ENCODE data around the gene SH3GL2. TPM values are rescaled to one million over a fixed set of nuclear protein-coding genes. Genes with fewer than 3 reads are reported as not detected.

Gene SH3GL2
- polyA plus RNA-seq, 4 donors = 4.3 to 6.1 (median 5.2) TPM

DNA sequence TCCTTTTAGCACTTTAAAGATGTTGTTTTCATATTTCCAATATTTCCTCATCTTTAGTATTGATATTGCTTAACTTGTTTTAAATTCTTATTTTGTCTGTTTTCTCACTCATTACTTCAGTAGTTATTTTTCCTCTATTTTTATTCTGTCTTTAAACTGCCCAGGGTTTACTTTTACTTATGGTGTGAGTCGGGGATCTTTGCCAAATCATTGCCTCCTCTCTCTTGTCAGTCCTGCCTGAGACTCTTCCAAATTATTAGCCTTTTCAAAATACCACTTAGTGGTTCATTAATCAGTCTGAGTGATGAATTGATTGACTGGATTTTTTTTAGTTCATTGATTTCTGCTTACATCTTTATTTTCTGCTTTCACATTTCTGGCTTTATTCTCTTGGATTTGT, 72.9 kb downstream of the SH3GL2 start:
- no peak for DNase-seq (ENCODE audit: low read depth in 4 of 4, low spot score in 3 of 4)

DNA sequence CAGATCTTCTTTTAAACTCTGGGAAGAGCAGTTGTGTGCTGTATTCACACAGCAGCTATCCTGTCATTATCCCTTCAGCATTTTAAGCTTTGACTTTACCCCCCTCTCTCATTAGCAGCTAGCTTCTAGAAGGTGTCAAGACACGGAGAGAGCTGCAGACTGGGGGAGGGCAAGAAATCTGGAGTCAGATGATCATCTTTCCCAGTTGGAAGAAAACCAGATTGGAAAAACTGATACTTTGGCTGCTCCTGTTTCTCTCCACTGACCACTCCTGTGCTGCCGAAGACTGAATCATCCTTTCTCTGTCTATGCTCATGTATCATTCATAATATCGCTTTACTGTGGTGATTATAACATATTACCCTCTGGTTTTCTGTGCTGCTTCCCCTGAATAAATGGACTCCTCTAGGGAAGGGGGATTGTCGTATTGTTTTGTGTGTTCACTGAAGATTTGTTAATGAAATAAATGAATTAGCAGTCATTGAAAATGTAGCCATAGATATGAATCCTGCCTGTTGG, 75.1 kb downstream of the SH3GL2 start:
- DNase-seq (ENCODE audit: low read depth in 4 of 4, low spot score in 3 of 4) = no peak

DNA sequence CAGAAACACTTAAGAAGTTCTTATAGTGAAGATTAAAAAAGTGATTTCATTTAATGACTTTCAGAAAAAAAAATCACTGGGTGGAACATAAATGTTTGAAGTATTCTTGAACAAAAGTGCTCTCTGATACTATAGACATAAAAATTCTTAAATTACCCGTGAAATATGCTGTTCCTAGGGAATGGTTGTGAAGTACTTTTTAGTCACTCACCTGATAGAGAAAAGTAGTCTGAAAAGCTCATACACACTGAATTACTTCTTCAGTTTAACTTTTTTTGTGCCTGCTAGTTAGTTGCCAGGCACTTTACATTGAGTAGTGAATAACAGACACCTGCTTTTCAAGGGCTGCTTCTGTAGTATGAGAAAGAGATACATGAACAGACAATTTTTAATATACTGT, 78.0 kb downstream of the SH3GL2 start:
- no peak for DNase-seq (ENCODE audit: low read depth in 4 of 4, low spot score in 3 of 4)

DNA sequence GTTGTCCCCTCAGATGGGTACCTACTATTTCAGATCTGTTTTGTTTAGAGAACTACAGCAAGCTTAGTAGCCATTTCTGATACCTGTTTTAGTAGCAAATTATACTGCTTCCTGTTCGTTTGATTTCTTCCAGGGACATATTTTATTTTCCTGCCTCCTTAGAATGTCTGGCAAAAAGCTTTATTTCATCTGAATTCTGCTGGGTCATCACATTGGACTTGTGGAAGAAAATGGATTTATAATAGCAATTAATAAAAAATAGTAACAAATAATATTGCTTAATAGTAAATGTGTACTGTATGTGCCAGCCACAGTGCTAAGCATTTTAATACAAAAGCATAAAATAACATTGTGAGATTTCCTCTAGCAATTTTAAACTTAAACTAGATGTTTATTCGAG, 79.4 kb downstream of the SH3GL2 start:
- no peak for DNase-seq (ENCODE audit: low read depth in 4 of 4, low spot score in 3 of 4)

DNA sequence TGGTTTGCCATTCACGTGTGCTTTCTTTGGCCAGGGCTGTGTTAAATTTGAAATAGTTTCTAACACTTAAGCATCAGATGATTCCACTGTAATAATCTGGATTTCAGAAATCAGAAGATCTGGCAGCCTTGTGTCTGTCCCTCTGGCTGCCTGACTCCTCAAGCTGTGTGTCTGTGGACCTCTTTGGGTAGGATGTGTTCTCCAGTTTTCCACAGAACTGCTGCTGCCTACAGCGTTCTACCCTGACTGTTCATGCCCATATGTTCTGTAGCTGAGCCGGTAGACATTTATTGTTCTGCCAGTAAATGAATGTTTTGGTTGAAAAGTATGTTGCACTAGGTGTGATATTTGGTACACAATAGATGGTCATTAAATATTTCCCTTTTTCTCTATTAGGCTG, 81.3 kb downstream of the SH3GL2 start:
- no peak for DNase-seq (ENCODE audit: low read depth in 4 of 4, low spot score in 3 of 4)

DNA sequence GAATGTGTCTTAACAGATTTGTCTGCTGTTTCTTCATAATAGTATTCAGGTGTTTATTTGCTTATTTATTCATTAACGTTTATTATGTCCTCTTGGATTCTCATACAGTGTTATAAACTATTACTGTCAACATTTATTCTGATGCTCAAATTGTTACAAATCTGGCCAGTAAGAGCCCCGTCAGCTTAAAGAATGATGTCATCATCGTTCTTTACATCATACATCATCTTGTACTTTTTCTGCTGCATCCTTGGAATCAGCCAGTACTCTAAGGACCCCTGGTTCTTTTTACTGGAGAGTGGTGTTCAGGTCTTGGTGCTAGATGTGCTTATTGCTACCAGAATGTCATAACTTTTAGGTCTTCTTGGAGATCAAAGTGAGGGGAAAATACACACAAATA, 86.6 kb downstream of the SH3GL2 start:
- DNase-seq (ENCODE audit: low read depth in 4 of 4, low spot score in 3 of 4) = no peak

DNA sequence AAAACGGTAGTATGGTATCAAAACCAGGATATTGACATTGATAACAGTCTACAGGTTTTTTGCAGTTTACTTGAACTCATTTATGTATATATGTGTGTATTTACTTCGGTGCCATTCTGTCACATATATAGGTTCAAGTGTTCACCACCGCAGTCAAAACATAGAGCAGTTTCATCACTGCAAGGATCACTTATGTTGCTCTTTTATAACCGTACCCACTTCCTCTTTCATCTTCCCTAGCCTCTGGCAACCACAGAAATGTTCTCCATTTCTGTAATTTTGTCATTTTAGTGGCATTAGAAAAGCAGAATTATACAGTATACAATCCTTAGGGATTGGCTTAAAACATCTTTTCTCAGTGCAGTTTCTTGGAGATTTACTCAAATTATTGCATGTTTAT, 90.3 kb downstream of the SH3GL2 start:
- no peak for DNase-seq (ENCODE audit: low read depth in 4 of 4, low spot score in 3 of 4)

DNA sequence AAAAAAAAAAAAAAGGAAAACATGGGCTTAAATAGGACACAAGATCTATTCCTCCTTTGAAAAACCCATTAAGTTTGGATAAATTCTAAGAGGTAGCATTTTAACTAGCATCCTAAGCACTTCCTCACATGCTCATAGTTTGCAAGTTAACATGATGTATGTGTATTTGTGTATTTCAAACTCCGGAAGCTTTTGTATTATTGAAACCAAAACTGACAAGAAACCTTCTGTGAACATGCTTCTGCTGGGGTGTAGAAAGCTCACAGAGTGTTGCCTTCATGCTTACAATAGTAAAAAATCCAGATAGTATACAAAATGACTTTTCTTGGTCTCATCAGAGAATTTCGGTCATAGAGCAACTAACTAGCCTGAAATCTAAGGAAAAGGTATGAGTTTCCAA, 103.8 kb downstream of the SH3GL2 start:
- DNase-seq (ENCODE audit: low read depth in 4 of 4, low spot score in 3 of 4) = no peak

DNA sequence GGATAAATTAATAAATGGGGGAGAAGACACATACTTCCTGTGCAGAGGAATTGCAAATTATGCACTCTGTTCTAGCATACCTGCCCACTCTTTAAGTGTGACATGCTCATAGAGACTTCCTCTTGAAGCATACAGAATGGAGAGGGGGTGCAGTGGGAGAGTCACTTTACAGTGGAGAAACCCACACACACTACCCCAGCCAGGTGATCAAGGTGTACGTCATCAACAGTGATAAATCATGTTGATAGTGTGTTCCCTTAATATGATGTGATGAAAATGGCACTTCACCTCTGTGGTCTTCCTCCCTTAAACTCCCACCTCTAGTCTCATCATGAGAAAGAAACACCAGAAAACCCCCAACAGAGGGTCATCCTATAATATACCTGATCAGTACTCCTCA, 110.0 kb downstream of the SH3GL2 start:
- no peak for DNase-seq (ENCODE audit: low read depth in 4 of 4, low spot score in 3 of 4)

DNA sequence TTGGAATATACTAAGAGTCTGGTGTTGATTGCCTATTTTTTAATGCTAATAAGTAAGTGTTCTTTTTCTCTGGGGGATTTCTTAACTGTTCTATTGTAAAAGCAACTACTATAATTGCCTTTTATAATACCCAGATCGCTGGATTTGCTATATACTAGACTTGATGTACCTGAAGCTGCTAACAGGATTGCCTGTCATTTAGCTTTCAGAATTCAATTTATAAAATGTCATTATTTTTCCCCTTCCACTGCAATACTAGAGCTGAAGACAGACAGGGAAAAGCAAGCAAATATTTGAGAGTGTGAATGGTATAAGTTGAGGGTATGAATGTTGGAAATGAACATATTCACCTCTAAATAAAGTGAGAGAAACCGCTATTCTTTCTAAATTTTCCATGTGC, 115.5 kb downstream of the SH3GL2 start:
- no peak for DNase-seq (ENCODE audit: low read depth in 4 of 4, low spot score in 3 of 4)

DNA sequence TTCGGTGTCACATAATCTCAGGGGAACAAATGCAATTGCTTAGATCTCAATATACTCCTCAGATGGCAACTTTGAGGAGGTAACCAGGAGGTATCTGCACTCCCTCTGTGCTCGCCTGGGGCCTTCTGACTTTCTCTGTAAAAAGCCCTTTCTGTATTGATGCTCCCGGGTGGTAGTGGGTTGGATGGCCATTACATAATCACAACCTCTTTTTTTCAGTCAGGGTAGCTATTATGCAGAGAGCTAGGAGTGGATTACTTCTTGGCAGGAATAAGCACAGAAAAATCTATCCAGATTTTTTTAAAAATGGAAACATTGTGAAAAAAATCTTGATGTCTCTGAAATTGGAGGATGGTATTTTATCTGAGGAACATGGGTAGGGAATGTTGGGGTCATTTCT, 116.6 kb downstream of the SH3GL2 start:
- no peak for DNase-seq (ENCODE audit: low read depth in 4 of 4, low spot score in 3 of 4)

DNA sequence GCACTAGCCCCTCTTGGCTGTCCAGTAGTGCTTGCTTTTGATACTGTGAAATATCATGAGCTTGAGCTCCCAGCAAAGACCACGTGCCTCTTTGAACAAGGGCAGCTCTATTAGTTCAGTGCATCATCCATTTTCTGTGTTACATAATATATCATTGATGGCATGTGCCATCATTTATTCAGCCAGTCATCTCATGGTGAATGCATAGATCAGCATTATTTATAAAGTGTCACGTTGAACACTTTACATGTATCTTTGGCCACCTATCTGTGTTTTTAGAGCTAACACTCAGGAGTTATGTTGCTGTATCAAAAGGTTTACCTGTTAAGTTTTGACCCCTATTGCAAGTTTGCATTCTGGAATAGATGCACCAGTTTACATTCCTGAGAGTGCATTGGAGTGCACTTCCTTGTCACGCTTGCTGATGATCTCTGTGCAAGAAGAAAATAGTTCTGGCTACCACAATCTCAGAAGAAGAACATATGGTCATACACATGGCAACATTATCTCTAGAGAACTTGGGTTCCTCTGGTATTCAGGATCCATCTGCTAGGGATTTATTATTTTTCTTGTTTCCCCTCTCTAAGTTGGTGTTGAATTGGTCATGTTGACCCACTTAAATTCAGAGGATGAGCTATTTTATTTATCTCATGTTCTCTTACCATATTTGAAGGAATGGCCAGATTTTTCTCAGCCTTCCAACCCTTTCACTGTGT, 120.9 kb downstream of the SH3GL2 start:
- no peak for DNase-seq (ENCODE audit: low read depth in 4 of 4, low spot score in 3 of 4)

DNA sequence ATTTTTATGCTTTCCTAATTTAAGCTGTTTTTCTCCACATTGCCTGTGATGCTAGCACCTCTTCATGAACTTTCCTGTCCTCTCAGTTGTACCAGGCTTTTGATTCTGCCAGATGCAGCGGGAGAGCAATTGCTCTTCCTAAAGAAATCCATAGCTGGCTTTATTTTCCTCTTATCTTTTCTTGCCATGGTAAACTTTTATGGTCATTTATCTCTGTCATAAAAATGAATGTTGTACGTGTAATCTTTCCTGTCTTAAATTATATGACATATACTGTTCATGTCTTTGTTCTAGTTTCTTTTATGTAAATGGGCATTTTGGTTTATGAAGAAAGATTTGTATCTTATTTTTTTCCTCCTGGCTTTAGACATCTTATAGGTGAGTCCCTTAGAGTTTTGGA, 127.5 kb downstream of the SH3GL2 start:
- DNase-seq (ENCODE audit: low read depth in 4 of 4, low spot score in 3 of 4) = no peak

DNA sequence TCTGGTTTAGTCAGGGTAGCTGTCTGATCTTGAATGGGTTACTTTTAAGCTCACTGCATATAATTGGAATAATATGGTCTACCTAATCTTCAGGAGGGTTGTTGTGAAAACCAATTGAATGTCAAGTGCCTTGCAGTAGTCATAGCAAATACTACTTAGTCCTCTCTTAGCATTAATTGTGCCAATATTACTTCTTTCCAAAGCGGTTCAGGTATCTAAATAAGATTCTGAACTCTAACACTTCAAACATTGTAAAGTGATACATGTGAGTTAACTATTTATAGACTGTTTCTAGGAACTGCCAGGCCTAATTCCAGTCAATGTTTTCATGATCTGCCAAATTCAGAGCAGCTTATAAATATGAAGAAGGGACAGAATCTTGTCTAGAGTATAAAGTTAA, 140.2 kb downstream of the SH3GL2 start:
- no peak for DNase-seq (ENCODE audit: low read depth in 4 of 4, low spot score in 3 of 4)

DNA sequence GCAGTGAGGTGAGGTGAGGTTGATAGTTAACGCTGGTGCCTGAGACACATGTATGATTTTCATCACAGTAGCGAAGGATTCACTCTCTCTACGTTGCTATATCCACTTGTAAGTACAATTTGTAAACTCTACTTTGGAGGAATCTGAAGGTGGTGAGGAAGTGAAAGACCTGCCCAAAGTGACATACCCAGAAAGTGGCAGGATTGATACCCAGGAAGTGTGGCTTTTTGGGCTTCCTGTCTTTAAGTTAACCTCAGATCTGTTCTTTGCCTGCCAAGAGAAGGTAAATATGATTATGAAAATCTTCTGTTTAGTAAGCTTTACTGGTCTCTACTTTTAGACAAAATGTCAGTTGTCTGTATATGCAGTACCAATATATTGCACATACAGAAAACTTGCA, 143.1 kb downstream of the SH3GL2 start:
- no peak for DNase-seq (ENCODE audit: low read depth in 4 of 4, low spot score in 3 of 4)

DNA sequence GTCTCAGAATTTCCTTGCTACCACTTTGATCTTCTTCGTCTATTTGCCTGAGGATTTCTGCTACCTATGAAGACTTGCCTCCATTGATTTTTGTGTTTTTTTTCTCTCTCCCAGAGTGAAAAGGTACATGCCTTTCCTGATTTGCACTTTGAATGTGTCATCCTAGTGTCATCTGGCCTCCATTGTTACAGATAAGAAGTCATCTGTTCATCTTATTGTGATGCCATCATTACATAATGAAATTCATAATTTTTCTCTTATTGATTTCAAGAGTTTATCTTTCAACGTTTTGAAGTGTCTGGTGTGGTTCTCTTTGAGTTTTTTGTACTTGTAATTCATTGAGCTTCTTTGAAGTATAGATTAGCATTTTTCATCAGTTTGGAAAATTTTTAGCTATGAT, 144.8 kb downstream of the SH3GL2 start:
- DNase-seq (ENCODE audit: low read depth in 4 of 4, low spot score in 3 of 4) = no peak

DNA sequence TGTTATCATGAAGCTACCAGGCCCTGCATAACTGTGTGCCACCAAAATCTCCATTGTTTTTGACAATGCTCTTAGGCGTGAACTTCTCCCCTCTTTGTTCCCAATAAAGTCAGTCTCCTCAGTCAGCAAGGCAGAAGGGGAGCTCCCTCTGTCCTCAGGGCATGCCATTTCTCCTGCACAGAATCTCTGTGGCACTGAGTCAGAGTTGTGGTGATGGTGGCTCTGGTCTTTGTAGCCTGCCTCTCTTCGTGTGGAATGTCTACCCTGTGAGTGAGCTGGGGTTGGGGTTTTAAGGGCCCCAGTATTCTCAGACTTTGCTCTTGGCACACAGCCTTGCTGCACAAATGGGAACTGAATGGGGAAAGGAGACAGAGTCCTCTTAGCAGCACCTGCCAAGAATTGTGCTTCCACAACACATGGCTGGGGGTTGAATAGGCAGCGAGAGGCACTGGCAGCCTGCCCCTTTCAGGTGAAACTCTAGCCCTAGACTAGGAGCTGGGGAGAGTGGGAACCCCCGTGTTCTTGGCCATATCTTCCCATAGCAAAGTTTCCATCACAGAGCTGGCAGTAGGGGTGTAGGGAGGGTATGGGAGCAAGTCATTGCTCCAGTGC, 146.6 kb downstream of the SH3GL2 start:
- DNase-seq (ENCODE audit: low read depth in 4 of 4, low spot score in 3 of 4) = no peak

DNA sequence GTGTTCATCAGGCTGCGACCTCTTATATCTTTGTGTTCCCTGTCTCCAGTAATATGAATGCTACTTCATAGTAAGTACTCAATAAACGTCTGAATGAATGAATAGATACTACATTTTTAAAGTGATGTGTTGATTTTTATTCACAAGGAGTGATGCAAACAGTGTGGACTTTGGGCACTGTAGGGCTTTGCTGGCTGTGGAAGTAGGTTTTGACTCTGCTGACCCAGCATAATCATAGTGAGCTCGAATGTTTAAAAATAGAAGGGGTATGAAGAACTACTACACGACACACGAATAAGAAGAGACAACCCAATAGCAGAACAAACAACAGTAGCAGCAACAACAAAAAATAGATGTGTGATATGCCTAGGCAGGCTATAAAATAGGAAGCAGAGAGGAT, 147.4 kb downstream of the SH3GL2 start:
- no peak for DNase-seq (ENCODE audit: low read depth in 4 of 4, low spot score in 3 of 4)

DNA sequence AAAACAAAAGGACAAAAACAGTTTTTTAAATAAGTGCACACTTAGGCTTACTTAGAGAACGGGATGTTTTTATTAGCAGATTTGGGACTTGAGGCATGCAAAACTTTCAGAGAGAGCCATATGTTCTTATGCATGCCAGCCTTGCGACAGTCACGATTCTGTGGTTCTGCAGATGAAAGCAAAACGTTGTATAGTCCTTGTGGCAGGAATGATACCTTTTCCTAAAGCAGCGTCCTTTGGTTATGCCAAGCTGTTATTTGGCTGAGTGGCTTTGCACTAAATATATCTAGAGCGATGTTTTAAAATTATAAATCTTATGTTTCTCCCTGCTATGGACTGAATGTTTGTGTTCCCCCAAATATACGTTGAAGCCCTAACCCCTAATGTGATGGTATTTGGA, 152.0 kb downstream of the SH3GL2 start:
- DNase-seq (ENCODE audit: low read depth in 4 of 4, low spot score in 3 of 4) = no peak

DNA sequence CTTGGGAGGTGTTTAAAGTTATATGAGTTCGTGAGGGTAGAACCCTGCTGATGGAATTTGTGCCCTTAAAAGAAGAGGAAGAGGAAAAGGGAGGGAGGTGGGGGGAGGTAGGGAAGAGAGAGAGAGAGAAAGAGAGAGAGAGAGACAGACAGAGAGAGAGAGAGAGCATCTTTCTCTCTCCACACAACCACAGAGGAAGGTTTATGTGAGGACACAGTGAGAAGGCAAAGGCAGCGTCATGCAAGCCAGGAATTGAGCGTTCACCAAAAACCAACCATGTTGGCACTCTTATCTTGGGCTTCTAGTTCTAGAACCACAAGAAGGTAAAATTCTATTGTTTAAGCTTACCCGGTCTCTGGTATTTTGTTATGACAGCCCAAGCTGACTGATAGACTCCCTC, 152.4 kb downstream of the SH3GL2 start:
- no peak for DNase-seq (ENCODE audit: low read depth in 4 of 4, low spot score in 3 of 4)

DNA sequence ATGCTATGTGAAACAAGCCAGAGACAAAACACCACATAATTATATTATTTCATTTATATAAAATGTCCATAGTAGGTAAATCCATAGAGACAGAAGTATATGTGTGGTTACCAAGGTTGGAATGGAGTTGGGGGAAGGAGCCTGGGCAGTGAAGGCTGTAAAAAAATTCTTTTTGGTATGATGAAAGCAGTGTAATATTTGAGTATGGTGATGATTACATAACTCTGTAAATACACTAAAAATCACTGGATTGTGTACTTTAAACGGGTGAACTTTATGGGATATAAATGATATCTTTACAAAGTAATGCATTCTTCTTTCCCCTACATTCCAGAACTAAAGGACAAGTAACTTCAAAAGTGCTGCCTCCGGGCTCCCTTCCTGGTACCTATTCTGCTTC, 155.8 kb downstream of the SH3GL2 start:
- DNase-seq (ENCODE audit: low read depth in 4 of 4, low spot score in 3 of 4) = no peak

DNA sequence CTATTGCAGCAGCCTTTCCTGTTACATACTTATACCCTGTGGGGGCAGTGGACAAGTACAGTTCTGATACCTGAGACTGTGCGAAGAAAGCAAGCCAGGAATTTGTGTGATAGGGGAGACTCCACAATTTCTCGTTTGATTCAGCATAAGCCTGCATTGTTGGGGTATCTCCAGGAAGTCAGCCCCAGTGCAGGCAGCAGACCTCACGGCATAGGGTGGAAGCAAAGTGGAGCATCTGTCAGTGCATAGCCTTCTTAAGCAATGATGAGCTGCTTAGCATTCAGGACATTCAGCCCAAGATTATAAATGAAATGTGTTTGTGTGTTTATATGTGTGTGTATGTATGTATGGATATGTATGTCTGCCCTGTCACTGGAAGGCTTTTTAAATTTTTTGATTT, 157.0 kb downstream of the SH3GL2 start:
- DNase-seq (ENCODE audit: low read depth in 4 of 4, low spot score in 3 of 4) = no peak

DNA sequence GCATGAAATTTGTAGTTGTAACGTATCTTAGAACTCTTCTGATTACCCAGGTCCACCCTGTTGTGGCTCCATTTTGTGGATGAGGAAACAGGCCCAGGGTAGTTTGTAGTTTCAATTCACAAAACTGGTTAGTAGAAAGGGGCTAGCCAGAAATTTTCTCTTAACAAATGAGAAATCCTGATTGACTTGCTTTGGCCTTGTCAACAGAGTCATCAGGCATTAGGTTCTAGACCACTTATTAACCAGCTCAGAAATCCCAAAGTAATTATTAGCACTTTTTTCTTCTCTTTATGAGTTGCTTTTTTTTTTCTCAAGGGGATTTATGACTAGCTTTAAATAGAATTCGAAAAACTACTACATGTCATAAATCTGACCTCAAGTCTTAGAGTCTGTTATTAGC, 160.2 kb downstream of the SH3GL2 start:
- no peak for DNase-seq (ENCODE audit: low read depth in 4 of 4, low spot score in 3 of 4)

All from right renal pelvis (tissue), 4 donors.